Stomach (tissue), 4 donors: ENCODE measurements around the gene FAM229A.

Source experiments
- POLR2A ChIP-seq, 4 donors: fragments of 450-650 bp; IDR thresholded peaks; one replicate each; pipeline ENCODE4 v1.6.1; 2016; ENCODE audit warnings: antibody characterized with exemption in 4 of 4, control low read depth in 2 of 4, mild to moderate bottlenecking in 1 of 4, moderate library complexity in 1 of 4
- POLR2AphosphoS5 ChIP-seq, 3 donors: sonication (generic); formaldehyde crosslinking; IDR thresholded peaks; one replicate each; pipeline ENCODE4 v1.6.1; 2016; ENCODE audit warnings: antibody characterized with exemption in 3 of 3
- TF ChIP-seq, protein P1 (sequence below), 7 experiments: fragments of 450-650 bp in 4 of 7; fragments of 200-600 bp in 3 of 7; sonication (generic) in 3 of 7; IDR thresholded peaks; one replicate each; pipeline ENCODE4 v1.5.1; 2016 to 2019; ENCODE audit warnings: antibody characterized with exemption in 7 of 7, control low read depth in 2 of 7, mild to moderate bottlenecking in 1 of 7

DNA sequence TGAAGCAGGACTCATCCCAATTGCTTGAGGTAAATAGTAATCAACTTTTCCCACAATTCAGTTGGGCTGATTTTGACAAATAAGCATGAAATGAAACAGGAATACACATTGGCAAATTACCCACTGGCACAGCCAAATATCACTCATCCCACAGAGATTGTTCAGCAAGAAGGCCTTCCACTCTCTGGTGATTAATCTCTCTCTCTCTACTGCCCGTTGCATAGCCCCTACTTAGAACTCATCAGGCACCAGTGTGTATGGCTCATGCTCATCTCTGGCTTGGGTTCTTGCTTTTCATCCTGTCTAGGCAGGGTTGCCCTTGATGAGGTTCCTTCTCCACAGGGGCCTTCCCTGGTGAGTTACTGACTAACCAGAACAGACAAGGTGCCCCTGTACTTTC is 30.9 kb upstream of the FAM229A start:
- TF ChIP-seq POLR2A (IDR thresholded peaks at IDR 0.05): no peak
- TF ChIP-seq, protein P1, sequence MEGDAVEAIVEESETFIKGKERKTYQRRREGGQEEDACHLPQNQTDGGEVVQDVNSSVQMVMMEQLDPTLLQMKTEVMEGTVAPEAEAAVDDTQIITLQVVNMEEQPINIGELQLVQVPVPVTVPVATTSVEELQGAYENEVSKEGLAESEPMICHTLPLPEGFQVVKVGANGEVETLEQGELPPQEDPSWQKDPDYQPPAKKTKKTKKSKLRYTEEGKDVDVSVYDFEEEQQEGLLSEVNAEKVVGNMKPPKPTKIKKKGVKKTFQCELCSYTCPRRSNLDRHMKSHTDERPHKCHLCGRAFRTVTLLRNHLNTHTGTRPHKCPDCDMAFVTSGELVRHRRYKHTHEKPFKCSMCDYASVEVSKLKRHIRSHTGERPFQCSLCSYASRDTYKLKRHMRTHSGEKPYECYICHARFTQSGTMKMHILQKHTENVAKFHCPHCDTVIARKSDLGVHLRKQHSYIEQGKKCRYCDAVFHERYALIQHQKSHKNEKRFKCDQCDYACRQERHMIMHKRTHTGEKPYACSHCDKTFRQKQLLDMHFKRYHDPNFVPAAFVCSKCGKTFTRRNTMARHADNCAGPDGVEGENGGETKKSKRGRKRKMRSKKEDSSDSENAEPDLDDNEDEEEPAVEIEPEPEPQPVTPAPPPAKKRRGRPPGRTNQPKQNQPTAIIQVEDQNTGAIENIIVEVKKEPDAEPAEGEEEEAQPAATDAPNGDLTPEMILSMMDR (IDR thresholded peaks at IDR 0.05): no peak
- TF ChIP-seq POLR2AphosphoS5 (IDR thresholded peaks at IDR 0.05): no peak
